ENCODE data around the gene SLC26A9.

The SLC26A9 gene

GRCh38 chr1:205917466-205918238, 25.6 kb downstream of the SLC26A9 start:
- TF ChIP-seq EP300 (IDR thresholded peaks at IDR 0.05; ENCODE audit: borderline replicate concordance) (no peak), CEBPB (IDR thresholded peaks at IDR 0.05) (no peak), TAF1 (IDR thresholded peaks at IDR 0.05; ENCODE audit: low read depth) (no peak), TEAD4 (IDR thresholded peaks at IDR 0.05) (no peak), TCF12 (IDR thresholded peaks at IDR 0.05; ENCODE audit: low read depth) (no peak), NFIC (IDR thresholded peaks at IDR 0.05) (no peak), EGR1 (IDR thresholded peaks at IDR 0.05) (no peak), YY1 (IDR thresholded peaks at IDR 0.05; ENCODE audit: low read depth) (no peak), ZBTB7A (IDR thresholded peaks at IDR 0.05; ENCODE audit: low read depth) (no peak), CREB1 (IDR thresholded peaks at IDR 0.05; ENCODE audit: low read depth) (no peak), REST (IDR thresholded peaks at IDR 0.05; ENCODE audit: low read depth) (no peak), MAX (IDR thresholded peaks at IDR 0.05) (no peak), FOXM1 (IDR thresholded peaks at IDR 0.05; ENCODE audit: borderline replicate concordance, low read depth) (no peak), USF1 (IDR thresholded peaks at IDR 0.05) (no peak)

GRCh38 chr1:205916541-205916940, 26.7 kb downstream of the SLC26A9 start:
- no peak for TF ChIP-seq TCF12 (IDR thresholded peaks at IDR 0.05; ENCODE audit: low read depth)
- TF ChIP-seq EGR1 (IDR thresholded peaks at IDR 0.05): no peak
- TF ChIP-seq EP300 (IDR thresholded peaks at IDR 0.05; ENCODE audit: borderline replicate concordance): no peak
- TF ChIP-seq YY1 (IDR thresholded peaks at IDR 0.05; ENCODE audit: low read depth): no peak
- no peak for TF ChIP-seq TAF1 (IDR thresholded peaks at IDR 0.05; ENCODE audit: low read depth)
- TF ChIP-seq FOXM1 (IDR thresholded peaks at IDR 0.05; ENCODE audit: borderline replicate concordance, low read depth): no peak
- no peak for TF ChIP-seq NFIC (IDR thresholded peaks at IDR 0.05)
- TF ChIP-seq MAX (IDR thresholded peaks at IDR 0.05): no peak
- no peak for TF ChIP-seq CEBPB (IDR thresholded peaks at IDR 0.05)
- no peak for TF ChIP-seq CREB1 (IDR thresholded peaks at IDR 0.05; ENCODE audit: low read depth)

- TF ChIP-seq NFIC (IDR thresholded peaks at IDR 0.05): no peak
These were observed 27.8 kb downstream of the SLC26A9 start for GRCh38 chr1:205915354-205915990.

GRCh38 chr1:205914730-205915129, 28.5 kb downstream of the SLC26A9 start:
- TF ChIP-seq TEAD4 (IDR thresholded peaks at IDR 0.05) (no peak), ZBTB7A (IDR thresholded peaks at IDR 0.05; ENCODE audit: low read depth) (no peak), REST (IDR thresholded peaks at IDR 0.05; ENCODE audit: low read depth) (no peak), CEBPB (IDR thresholded peaks at IDR 0.05) (no peak), NFIC (IDR thresholded peaks at IDR 0.05) (no peak), CREB1 (IDR thresholded peaks at IDR 0.05; ENCODE audit: low read depth) (no peak), MAX (IDR thresholded peaks at IDR 0.05) (no peak), USF1 (IDR thresholded peaks at IDR 0.05) (no peak), EGR1 (IDR thresholded peaks at IDR 0.05) (no peak), FOXM1 (IDR thresholded peaks at IDR 0.05; ENCODE audit: borderline replicate concordance, low read depth) (no peak), YY1 (IDR thresholded peaks at IDR 0.05; ENCODE audit: low read depth) (no peak), EP300 (IDR thresholded peaks at IDR 0.05; ENCODE audit: borderline replicate concordance) (no peak)

GRCh38 chr1:205914155-205914507, 29.1 kb downstream of the SLC26A9 start:
- TF ChIP-seq ZBTB7A (IDR thresholded peaks at IDR 0.05; ENCODE audit: low read depth) (no peak), NFIC (IDR thresholded peaks at IDR 0.05) (no peak), EGR1 (IDR thresholded peaks at IDR 0.05) (no peak), EP300 (IDR thresholded peaks at IDR 0.05; ENCODE audit: borderline replicate concordance) (no peak)

Measured in Ishikawa (cell line).